ENCODE results near the gene APBA1.
"Not testable (repeated sequence)": the region's sequence is repeated elsewhere in the genome, so short reads cannot be mapped to it uniquely, and the experiment has no call there.

Gene APBA1

DNA sequence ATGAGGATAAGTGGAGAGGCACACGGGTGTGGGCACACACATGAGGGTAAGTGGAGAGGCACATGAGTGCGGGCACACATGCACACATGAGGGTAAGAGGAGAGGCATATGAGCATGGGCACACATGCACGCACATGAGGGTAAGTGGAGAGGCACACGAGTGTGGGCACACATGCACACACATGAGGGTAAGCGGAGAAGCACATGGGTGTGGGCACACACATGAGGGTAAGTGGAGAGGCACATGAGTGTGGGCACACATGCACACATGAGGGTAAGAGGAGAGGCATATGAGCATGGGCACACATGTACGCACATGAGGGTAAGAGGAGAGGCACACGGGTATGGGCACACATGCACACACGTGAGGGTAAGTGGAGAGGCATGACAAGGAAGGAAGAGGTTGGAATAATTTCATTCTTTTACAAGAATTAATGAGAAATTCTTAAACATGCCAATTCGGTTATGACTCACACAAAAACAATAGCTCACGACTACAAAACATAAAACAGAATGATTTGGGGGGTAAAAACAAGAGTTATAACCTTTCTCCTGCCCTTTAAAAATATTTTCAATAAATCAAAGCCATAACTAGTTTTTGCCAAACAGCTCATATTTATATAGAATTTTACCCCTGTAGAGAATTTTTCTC lies 67.5 kb downstream of the APBA1 start:
- no peak for DNase-seq (ENCODE audit: low spot score)

DNA sequence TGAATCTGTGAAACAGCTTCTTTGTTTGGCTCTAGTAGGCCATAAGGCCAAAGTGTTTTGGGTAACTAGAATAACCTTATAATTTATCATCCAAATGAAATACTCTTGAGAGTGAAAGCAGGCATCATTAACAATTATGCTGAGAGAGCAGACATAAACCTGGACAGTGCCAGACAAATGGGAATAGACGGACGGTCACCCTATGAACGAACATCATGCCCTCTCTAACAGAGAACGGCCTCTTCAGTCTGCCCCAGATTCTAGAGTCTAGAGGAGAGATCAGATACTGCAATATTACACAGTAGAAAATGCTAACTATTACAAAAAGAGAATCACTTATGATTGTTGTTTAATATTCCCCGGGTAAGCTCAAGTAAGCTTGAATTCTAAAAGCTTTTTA lies 68.5 kb downstream of the APBA1 start:
- no peak for DNase-seq (ENCODE audit: low spot score)

DNA sequence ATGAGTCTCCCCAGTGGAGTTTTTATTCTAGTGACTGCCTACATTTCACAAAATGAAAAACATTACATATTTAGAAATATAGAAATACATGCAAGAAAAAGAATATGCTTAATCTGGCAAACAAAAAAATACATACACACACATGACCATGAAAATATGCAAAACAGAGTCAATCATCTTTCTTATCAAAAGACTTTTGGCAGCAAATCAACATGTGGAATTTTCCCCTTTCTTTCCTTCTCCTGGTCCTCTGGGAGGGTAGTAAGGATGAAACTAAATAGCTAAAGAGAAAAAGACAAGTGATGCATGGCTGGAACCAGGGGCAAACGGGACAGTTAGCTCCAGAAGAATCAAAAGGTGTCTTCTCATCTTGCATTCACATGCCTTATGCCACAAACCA lies 69.4 kb downstream of the APBA1 start:
- no peak for DNase-seq (ENCODE audit: low spot score)

DNA sequence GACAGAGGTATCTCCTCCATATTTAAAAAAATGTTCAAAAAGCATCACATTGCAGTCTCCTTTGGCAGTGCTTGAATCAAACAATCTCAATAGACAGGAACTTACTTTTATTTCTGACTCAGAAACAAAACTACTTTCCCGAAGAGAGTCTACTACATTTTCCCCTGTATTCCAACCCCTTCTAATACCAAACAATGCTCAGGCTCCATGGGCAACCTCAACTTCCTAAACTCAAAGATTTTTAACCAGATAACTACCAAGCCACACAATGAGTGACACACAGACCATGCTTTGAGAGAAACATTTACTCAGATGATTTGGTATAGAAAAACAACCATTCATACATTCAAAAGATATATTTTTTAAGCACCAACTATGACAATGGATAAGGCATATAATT lies 70.5 kb downstream of the APBA1 start:
- DNase-seq (ENCODE audit: low spot score): no peak

DNA sequence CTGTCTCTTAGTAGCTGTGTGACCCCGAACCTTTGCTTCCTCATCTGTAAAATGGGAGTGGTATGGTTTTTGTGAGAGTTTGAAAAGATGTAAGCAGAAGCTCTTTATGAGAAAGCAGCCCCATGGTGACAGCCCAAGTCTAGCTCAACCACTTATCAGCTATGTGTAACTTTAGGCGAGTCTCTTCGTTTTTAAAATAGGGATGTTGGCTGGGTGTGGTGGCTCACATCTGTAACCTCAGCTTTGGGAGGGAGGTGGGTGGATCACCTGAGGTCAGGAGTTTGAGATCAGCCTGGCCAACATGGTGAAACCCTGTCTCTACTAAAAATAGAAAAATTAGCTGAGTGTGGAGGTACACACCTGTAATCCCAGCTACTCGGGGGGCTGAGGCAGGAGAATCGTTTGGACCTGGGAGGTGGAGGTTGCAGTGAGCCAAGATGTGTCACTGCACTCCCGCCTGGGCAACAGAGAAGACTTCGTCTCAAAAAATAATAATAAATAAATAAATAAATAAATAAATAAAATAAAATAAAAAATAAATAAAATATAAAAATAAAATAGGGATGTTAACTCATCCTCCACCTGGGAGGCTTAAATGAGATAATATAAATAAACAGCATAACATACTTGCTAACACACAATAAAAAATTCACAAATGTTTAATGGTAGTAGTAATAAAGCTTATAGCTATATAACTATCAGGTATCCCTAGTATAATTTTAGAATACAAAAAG lies 71.7 kb downstream of the APBA1 start:
- DNase-seq (ENCODE audit: low spot score): no peak

DNA sequence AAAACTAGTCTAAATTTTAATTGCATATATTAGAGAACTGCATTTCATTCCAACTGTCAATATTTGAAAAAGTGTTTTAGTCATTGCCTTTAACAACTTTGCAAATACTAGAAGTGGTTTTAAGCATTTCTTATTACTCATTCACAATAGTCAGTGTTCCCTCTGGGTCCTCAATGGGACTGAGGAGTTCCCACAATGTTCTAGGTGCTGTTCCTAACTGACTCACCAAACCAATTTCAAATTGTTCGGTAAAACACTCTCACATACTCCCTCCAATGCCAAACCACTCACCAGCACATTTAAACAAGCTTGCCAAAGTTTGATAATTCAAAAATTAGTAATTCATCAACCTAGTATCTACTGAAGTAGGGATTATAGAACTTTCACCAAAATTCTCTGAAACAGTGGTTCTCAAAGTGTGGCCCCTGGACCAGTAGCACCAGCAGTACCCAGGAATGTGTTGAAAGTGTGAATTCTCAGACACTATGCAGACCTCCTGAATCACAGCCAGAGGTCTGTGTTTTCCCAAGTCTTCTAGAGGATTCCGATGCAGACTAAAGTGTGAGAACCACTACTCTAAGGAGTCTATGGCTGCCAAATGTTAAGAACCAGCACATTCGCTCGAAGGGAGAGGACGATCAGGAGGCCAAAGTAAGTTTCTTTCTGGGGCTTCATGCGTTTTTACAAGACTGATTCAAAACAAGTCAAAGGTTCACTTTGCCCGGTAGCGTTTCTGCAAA lies 72.8 kb downstream of the APBA1 start:
- no peak for DNase-seq (ENCODE audit: low spot score)

DNA sequence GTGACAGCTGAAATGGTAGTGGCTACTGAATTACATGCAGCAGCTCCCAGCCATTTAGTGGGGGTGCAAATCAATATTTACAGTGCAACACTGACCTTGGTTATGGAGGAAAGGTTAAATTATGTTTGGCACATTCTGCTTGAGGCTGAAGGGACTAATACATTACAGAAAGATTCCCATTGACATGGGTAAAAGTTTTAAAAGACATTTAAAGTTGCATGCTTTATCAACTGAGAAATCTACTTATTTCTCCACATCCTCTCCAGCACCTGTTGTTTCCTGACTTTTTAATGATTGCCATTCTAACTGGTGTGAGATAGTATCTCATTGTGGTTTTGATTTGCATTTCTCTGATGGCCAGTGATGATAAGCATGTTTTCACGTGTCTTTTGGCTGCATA lies 75.3 kb downstream of the APBA1 start:
- not testable (repeated sequence) for DNase-seq (ENCODE audit: low spot score)

DNA sequence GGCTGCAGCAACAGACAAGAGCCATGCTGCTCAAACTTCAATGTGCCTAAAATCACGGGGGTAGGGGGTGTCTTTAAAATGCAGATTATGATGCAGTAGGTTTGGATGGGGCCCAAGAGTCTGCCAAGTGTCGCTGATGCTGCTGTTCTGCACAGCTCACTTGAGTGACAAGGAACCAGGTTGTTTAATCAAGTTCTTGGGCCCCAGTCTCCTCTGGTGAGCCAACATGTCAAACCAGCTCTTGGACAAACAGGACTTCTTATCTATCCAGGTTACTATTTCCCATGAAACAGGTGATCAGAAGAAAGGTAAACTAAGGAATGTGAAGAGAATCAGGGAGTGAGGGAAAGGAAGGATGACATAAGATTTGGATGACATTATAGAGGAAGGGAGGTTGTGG lies 78.0 kb downstream of the APBA1 start:
- DNase-seq (ENCODE audit: low spot score): no peak

DNA sequence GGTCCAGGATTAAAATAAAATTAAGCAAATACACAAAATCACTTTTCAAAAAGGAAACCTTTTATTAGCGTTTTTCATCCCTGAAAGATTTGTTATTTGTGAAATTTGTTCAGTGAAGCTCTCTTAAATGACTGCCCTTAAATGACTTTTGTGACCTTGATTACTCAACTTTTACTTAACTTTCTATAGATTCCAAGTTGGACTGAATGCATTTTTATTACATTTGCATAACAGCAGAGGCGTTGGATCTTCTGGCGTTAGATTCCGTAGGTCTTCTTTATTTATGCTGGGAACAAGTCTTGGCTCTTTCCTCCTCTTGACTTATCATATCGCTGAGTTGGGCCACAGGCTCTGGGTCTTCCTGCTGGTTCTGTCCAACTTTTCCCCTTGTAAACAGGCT lies 78.4 kb downstream of the APBA1 start:
- DNase-seq (ENCODE audit: low spot score): no peak

DNA sequence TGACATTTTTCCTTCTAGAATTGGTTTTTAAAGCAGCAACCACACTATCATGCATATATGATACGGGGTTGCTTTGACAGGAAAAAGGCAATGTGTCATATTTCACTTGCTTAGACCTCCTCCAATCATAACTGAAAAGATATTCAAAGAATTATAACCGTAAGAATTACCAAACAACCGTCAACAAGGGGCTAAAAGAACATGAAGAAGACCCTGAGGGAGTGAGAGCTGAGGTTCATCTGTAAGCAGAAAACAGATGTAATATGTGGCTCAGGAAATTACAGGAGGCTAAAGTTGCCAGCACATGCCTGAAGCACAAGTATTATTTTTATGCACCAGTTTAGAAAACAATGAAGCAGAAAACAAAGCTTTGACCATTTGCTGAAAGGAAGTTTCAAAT lies 78.9 kb downstream of the APBA1 start:
- no peak for DNase-seq (ENCODE audit: low spot score)

DNA sequence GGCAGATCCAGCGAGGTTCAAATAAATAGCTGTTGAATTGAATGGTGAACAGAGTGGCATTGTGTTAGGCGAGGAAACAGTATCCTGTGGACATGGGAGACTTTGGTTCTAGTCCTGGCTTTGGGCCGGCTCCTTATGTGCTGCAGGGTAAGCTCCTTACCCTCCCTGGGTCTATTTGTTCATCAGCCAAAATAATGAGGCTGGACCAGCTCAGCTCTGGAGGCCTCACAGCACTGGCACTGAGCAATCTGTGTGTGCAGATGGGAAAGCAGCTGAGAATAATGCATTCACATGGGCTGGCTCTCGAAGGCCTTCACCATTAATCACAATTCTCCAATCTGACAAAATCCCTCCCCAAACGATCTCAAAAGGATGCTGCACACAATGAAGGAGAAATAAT lies 81.9 kb downstream of the APBA1 start:
- DNase-seq (ENCODE audit: low spot score): no peak

DNA sequence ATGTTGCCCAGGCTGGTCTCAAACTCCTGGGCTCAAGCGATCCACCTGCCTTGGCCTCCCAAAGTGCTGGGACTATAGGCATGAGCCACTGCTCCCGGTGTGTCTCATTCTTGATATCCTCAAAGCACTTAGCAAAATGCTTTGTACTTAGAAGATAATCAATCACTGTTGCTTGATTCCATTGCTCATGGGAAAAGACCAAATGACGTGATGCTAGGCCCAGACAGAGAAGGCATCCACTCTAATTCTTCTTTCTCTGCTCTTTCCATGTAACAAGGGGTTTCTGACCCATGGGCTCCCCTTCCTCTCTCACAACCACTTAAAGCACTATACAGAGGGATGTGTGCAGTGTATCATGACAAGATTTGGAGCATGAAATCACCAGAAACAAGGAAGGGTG lies 83.0 kb downstream of the APBA1 start:
- no peak for DNase-seq (ENCODE audit: low spot score)

DNA sequence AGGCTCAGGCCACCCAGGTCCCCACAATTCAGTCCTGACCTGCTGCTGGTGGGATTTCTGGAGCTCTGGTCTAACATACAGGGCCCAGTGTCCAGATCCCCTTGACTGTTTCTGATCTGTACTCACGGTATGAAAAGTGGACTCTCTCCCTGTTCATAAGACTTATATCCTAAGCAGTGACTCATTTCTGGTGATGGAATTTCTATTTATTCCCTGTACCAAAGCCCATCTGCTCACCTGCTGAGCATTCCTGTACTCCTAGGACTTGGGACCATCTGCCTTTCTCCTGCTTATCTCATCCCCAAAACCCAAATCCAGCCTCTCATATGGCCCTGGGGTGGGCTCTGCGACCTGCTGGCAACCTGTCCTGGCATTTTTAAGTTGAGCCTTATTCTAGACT lies 86.6 kb downstream of the APBA1 start:
- DNase-seq (ENCODE audit: low spot score): no peak

DNA sequence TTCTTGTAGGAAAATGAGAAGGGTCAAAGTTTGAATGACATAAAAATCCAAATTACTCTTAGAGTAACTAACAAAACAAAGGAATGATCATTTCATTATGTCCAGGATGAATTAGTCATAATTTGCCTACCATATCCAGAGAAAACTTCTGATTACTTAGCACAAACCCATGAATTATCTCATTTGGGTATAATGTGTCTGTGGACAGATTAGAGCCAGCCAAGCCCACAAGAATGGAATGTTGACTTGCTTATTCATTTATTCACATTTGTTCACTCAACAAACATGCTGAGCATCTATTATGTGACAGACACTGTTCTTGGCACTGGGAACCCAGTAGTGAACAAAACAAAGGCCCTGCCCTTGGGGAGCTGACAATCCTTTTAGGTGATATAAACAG lies 87.4 kb downstream of the APBA1 start:
- DNase-seq (ENCODE audit: low spot score): no peak

DNA sequence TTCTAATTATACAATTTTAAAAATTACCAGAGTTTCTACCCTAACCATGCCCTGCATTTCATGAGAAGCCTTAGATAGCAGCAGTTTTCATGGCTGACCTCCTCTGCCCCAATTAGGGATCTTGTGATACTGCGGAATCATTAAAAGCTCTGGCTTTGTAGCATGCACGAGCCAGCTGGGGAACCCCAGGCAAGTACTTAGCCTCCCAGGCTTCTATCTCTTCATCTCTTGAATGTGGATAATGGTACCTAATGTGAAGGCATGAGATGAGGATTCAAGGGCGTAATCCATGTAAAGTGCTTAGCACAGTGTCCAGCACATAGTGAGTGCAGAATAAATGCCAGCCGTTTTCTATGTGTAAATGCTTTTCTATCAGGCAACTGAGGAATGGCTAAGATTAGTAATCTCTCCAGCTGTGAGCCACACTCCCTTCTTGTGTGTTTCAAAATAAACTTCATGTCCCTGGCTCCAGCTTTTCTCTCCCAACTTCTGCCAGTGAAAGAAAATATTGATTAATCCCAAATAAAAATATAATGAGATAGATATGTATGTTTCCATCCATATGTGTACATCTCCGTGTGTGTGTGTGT lies 88.4 kb downstream of the APBA1 start:
- no peak for DNase-seq (ENCODE audit: low spot score)

DNA sequence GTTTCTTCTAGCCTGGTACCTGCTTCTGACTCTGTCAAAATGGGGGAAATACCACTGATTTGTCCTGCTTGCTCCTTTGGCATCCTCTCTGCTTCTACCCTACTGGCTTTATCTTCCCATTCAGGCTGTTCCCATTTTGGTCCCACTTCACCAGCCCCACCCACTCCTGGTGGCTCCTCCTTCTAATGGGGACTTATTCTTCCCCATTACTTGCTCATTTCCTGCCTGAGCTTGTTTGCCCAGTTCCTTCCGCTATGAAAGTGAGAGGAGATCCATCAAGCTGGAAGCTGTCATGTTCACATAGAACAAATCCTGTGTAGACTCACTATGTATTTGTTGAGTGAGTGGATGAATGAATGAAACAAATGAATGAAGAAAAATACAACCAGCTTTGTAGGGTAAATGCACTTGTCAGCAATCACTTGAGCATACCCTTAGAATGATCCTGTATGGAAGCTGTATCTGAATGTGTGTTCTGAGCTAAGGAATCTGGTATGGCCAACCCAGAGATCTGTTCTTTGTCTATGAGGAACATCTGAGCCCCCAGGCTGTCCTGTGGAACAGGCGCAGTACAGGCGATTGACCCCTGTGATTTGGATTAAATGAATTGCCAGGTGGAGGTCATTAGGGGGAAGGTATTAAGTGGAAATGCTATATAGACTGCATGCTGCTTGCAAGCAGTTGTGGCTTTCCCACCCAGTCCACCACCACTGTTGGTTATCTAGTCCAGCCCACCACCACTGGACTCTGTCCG lies 89.5 kb downstream of the APBA1 start:
- DNase-seq (ENCODE audit: low spot score): no peak

DNA sequence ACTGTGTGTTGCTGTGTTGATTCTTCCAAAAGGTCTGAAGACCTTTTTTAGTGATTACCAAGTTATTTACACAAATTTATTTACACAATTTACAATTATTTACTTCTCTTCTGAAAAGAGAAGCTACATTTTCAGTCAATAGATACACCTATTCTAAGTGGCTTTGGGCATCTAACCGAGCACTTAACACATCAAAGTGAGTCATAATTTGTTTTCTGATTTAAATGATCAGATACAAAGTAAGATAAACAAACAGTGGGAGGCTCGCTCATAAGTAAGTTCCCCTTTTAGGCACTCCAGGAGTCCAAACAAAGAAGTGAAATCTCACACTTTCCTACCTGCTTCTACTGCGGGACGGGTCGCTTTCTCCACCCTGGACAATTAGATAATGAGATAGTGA lies 90.2 kb downstream of the APBA1 start:
- DNase-seq (ENCODE audit: low spot score): no peak

DNA sequence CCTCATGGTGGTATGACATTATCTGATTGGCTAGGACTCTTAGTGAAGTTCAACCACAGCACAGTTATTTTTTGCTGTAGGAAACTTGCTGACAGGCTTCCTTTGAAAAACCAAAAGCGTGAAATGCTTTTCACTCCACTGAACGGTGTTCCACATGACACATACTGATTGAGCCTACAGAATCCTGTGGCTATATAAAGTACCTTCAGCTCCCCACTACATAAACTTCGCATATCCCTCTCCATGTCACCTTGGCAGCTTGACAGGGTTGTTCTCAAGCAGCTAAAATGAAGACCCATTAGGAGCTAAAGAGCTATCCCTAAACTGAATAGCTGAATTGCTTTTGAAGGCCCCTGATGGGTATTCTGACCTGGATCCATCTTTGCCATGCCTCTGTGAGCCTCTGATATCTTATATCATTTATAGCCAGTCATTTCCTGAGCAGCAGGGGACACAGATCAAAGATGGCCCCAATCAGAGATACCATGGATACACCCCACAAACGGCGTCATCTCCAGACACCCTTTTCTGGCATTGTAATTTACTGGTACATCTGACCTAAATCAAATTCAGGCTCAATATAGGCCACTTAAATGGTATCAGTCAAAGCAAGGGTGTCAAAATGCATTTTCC lies 91.5 kb downstream of the APBA1 start:
- no peak for DNase-seq (ENCODE audit: low spot score)

DNA sequence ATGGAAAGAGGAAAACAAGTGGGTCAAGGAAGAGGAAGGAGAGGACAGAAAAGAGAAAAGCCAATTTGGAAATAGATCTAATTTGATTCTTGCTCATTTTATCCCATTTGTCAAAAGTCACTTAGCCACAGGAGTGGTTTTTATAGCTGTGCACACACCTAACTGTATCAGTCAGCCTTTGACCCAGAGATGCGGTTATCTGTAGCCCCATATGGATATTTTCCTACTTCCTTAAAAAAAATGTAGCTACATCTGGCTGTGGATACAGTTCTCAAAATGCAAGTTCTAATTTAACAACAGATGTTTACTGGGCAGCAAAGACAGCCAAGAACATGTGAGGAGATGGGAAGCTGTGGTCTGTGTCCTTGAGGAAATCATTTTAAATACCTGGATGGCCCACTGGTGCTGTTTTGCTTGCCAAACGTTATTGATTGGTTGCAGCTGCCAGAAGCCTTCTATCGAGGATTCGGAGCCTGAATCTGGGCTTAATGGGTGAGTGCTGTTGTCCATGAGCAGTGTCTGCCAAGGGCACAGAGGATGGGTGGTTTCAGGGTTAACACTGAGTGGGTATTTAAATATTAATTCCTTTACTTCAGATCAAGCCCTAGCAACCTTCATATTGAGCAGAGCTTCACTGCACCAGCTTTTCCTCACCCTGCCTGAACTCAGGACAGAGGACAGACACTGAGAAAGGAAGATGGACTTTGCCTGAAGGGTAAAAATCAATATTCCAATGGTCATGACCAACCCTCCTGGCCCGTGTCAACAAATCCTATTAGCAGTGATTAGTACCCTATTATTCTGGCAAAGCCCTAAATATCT lies 92.2 kb downstream of the APBA1 start:
- DNase-seq (ENCODE audit: low spot score): no peak

DNA sequence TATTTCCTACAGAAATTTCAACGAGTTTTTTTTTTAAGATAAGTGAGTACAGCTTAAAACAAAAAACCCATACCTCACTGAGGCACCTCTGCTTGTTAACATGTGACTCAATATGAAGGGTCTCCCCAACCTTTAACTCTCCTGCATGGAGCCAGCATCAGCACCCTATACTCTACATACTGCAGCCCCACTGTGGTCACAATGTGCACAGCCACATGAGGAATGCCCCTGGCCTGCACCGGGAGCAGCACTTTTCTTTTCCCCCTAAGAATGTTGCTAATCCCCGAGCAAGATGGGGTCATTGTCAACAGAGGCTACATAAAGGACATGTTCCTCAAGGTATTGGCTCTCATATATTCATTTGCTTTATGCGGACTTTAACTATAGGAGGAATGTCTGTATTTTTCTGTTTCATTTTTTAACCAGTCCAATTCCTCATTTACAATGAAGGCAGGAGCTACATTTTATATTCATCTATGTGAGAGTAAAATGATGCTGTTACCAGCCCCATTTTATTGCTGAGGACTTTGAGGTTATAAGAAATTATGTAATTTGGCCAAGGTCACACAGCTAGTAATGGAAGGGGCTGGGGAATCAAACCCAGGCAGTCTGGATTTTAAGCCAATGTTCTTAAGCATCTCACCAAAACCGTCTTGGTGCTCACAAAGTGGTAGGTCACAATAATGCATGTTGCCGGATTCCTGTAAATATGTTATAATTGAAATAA lies 93.0 kb downstream of the APBA1 start:
- no peak for DNase-seq (ENCODE audit: low spot score)

All from hematopoietic multipotent progenitor cell treated with erythropoietin and hydrocortisone succinate and interleukin-3 and kit ligand, for 15 days (in vitro differentiated cells).